ENCODE measurements around the gene CCDC185.

- TF ChIP-seq WT1 (tag by site-specific recombination; IDR thresholded peaks at IDR 0.05) = no peak
- no peak for TF ChIP-seq TSHZ1 (tag by site-specific recombination; IDR thresholded peaks at IDR 0.05; ENCODE audit: borderline replicate concordance)
- no peak for TF ChIP-seq ZNF398 (tag by site-specific recombination; IDR thresholded peaks at IDR 0.05)
- 0 out of 2 replicates have a peak, but pooled peaks have one; percentile 17 for TF ChIP-seq CTCF (tag by site-specific recombination; IDR thresholded peaks at IDR 0.05)
- TF ChIP-seq ZFP69B (tag by site-specific recombination; IDR thresholded peaks at IDR 0.05) = no peak
- TF ChIP-seq ZNF560 (tag by site-specific recombination; IDR thresholded peaks at IDR 0.05; ENCODE audit: borderline replicate concordance) = no peak
- no peak for TF ChIP-seq ZNF596 (tag by site-specific recombination; IDR thresholded peaks at IDR 0.05)
- TF ChIP-seq, protein P1, sequence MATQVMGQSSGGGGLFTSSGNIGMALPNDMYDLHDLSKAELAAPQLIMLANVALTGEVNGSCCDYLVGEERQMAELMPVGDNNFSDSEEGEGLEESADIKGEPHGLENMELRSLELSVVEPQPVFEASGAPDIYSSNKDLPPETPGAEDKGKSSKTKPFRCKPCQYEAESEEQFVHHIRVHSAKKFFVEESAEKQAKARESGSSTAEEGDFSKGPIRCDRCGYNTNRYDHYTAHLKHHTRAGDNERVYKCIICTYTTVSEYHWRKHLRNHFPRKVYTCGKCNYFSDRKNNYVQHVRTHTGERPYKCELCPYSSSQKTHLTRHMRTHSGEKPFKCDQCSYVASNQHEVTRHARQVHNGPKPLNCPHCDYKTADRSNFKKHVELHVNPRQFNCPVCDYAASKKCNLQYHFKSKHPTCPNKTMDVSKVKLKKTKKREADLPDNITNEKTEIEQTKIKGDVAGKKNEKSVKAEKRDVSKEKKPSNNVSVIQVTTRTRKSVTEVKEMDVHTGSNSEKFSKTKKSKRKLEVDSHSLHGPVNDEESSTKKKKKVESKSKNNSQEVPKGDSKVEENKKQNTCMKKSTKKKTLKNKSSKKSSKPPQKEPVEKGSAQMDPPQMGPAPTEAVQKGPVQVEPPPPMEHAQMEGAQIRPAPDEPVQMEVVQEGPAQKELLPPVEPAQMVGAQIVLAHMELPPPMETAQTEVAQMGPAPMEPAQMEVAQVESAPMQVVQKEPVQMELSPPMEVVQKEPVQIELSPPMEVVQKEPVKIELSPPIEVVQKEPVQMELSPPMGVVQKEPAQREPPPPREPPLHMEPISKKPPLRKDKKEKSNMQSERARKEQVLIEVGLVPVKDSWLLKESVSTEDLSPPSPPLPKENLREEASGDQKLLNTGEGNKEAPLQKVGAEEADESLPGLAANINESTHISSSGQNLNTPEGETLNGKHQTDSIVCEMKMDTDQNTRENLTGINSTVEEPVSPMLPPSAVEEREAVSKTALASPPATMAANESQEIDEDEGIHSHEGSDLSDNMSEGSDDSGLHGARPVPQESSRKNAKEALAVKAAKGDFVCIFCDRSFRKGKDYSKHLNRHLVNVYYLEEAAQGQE (tag by site-specific recombination; IDR thresholded peaks at IDR 0.05) = no peak
- TF ChIP-seq ZNF23 (tag by site-specific recombination; IDR thresholded peaks at IDR 0.05; ENCODE audit: borderline replicate concordance) = no peak
- no peak for TF ChIP-seq ZNF274 (IDR thresholded peaks at IDR 0.05; ENCODE audit: low read length)
- no peak for TF ChIP-seq ZNF274 (tag by site-specific recombination; IDR thresholded peaks at IDR 0.05; ENCODE audit: borderline replicate concordance)
- no peak for TF ChIP-seq ZNF670 (tag by site-specific recombination; IDR thresholded peaks at IDR 0.05; ENCODE audit: low read depth)
These were observed 34.4 kb upstream of the CCDC185 start for GRCh38 chr1:223358826-223359225.

Measured in HEK293 (cell line).